HCT116 (cell line): ENCODE measurements around the gene ITPKA. TPM values are rescaled to one million over a fixed set of nuclear protein-coding genes. Genes with fewer than 3 reads are reported as not detected.

Experiments used
- ATAC-seq: fragments of 200-7000 bp; cut with Tn5 transposase; 2 replicates; pipeline ENCODE4 v1.9.1; 2020; ENCODE audit warnings: mild to moderate bottlenecking, moderate library complexity
- BruUV-seq: library from RNA; stranded (reverse); fragments of 400-500 nt; replicated peaks from 2 replicates; lab custom pipeline; 2021; lab: Mats Ljungman, UMichigan
- CTCF ChIA-PET: fragments of 300-600 bp; sonication (Branson Sonifier 250); formaldehyde crosslinking; loops from one replicate; lab custom pipeline; 2021; ENCODE audit warnings: antibody characterized with exemption; lab: Charles Lee
- POLR2A ChIA-PET: fragments of 300-600, 350-600 bp; sonication (Branson Sonifier 250); formaldehyde crosslinking; loops from one replicate; lab custom pipeline; 2021; ENCODE audit warnings: antibody characterized with exemption; lab: Charles Lee
- RAD21 ChIA-PET, 2 experiments: fragments of 300-600 bp; sonication (Branson Sonifier 250); formaldehyde crosslinking; loops; one replicate each; lab custom pipeline; 2023; ENCODE audit warnings: low total read pairs in 2 of 2; ENCODE audit not compliant: uncharacterized antibody in 2 of 2, unreplicated experiment in 2 of 2, low non-redundant PET in 1 of 2; lab: Charles Lee
- DNase-seq: peaks from one replicate; pipeline ENCODE4 v3.0.0-alpha.2; 2010; ENCODE audit warnings: low read depth, low spot score
- H2AFZ ChIP-seq: fragments of 200-600 bp; shearing (Covaris generic), sonication (generic); 2 replicates; pipeline ENCODE4 v1.6.1; 2017; ENCODE audit warnings: low read depth, mixed run types, mixed read lengths, antibody characterized with exemption, low read length; ENCODE audit not compliant: poor library complexity, severe bottlenecking
- H3K27ac ChIP-seq: 2 replicates; pipeline ENCODE4 v1.5.1; 2012; ENCODE audit warnings: low read depth, low read length
- H3K27me3 ChIP-seq: fragments of 200-600 bp; sonication (generic); 2 replicates; pipeline ENCODE4 v1.6.1; 2016; ENCODE audit warnings: mixed run types, low read length, mixed read lengths; ENCODE audit not compliant: insufficient read depth
- H3K36me3 ChIP-seq, 2 experiments: fragments of 200-500 bp in 1 of 2; fragments of 200-600 bp in 1 of 2; sonication (Bioruptor generic) in 1 of 2; sonication (generic) in 1 of 2; 2 replicates each; pipeline versions ENCODE4 v1.5.1 to v1.6.1; 2014 to 2016; ENCODE audit warnings: low read length in 2 of 2, inconsistent platforms in 1 of 2, mixed read lengths in 1 of 2, mixed run types in 1 of 2; ENCODE audit not compliant: insufficient read depth in 2 of 2, control insufficient read depth in 1 of 2
- H3K4me1 ChIP-seq, 2 experiments: fragments of 200-600 bp in 1 of 2; sonication (generic) in 1 of 2; 2 replicates each; pipeline versions ENCODE4 v1.5.1 to v1.6.1; 2012 to 2017; ENCODE audit warnings: low read length in 2 of 2, inconsistent platforms in 1 of 2, mild to moderate bottlenecking in 1 of 2, mixed read lengths in 1 of 2, mixed run types in 1 of 2, moderate library complexity in 1 of 2; ENCODE audit not compliant: insufficient read depth in 2 of 2, control insufficient read depth in 1 of 2
- H3K4me2 ChIP-seq: fragments of 200-600 bp; sonication (generic); 2 replicates; pipeline ENCODE4 v1.6.1; 2017; ENCODE audit warnings: mixed run types, low read length, mixed read lengths
- H3K4me3 ChIP-seq, 2 experiments: fragments of 200-600 bp in 1 of 2; sonication (generic) in 1 of 2; replicated peaks in 1 of 2; 2 replicates each; pipeline ENCODE4 v1.5.1; 2011 to 2016; ENCODE audit warnings: low read length in 2 of 2, control low read depth in 1 of 2, low read depth in 1 of 2, mild to moderate bottlenecking in 1 of 2, mixed read lengths in 1 of 2, mixed run types in 1 of 2
- H3K79me2 ChIP-seq: fragments of 200-600 bp; sonication (generic); 2 replicates; pipeline ENCODE4 v1.6.1; 2017; ENCODE audit warnings: mild to moderate bottlenecking, mixed run types, low read length, moderate library complexity, mixed read lengths; ENCODE audit not compliant: insufficient read depth
- H3K9ac ChIP-seq: fragments of 200-600 bp; sonication (generic); 2 replicates; pipeline ENCODE4 v1.6.1; 2016; ENCODE audit warnings: low read length, mixed read lengths
- H3K9me2 ChIP-seq: fragments of 200-600 bp; sonication (generic), shearing (Covaris generic); 2 replicates; pipeline ENCODE4 v1.6.1; 2017; ENCODE audit warnings: mixed run types, mild to moderate bottlenecking, moderate library complexity; ENCODE audit not compliant: insufficient read depth
- H3K9me3 ChIP-seq, 2 experiments: fragments of 200-500 bp in 1 of 2; fragments of 200-600 bp in 1 of 2; sonication (Bioruptor generic) in 1 of 2; sonication (generic) in 1 of 2; 2 replicates each; pipeline ENCODE4 v1.6.1; 2014 to 2017; ENCODE audit warnings: low read length in 2 of 2, mixed read lengths in 2 of 2, inconsistent platforms in 1 of 2, low read depth in 1 of 2, mild to moderate bottlenecking in 1 of 2, mixed run types in 1 of 2, moderate library complexity in 1 of 2; ENCODE audit not compliant: control insufficient read depth in 1 of 2, insufficient read depth in 1 of 2
- H4K20me1 ChIP-seq: fragments of 200-600 bp; sonication (generic), shearing (Covaris generic); 2 replicates; pipeline ENCODE4 v1.6.1; 2017; ENCODE audit warnings: mixed run types, mild to moderate bottlenecking, moderate library complexity; ENCODE audit not compliant: insufficient read depth
- JUND ChIP-seq: IDR thresholded peaks from 2 replicates; pipeline ENCODE4 v1.6.1; 2012
- MAX ChIP-seq: IDR thresholded peaks from 2 replicates; pipeline ENCODE4 v1.6.1; 2012
- POLR2A ChIP-seq: IDR thresholded peaks from 2 replicates; pipeline ENCODE4 v1.7.0; 2011; ENCODE audit warnings: borderline replicate concordance; ENCODE audit not compliant: insufficient read depth, insufficient read length; ENCODE audit errors: extremely low read depth
- ZBTB33 ChIP-seq: IDR thresholded peaks from 2 replicates; pipeline ENCODE4 v1.6.1; 2011; ENCODE audit warnings: mild to moderate bottlenecking, low read length, moderate library complexity; ENCODE audit not compliant: insufficient replicate concordance; ENCODE audit errors: extremely low read depth
- ZFX ChIP-seq: fragments of 450-650 bp; IDR thresholded peaks from 2 replicates; pipeline ENCODE4 v1.6.1; 2017
- intact Hi-C: fragments of 100-400 bp; cut with micrococcal nuclease; formaldehyde crosslinking; loops from 2 replicates; pipeline ENCODE4 v1.10.0; 2022
- total RNA-seq: library from RNA; stranded (reverse); gene quantifications from one replicate; pipeline ENCODE4 v1.2.1, GENCODE V29; 2021; ENCODE audit not compliant: unreplicated experiment

Gene ITPKA
- total RNA-seq, 1 experiment from 2014 or later, result 10.8 TPM

GRCh38 chr15:41512512-41512939 lies 18.9 kb downstream of the ITPKA start:
- POLR2A ChIA-PET, result no interaction called here
- RAD21 ChIA-PET, result no interaction called here

More at GRCh38 chr15:41512512-41512939, 18.9 kb downstream of the ITPKA start:
- H3K79me2 ChIP-seq, result no peaks in the 10 kb centered on the region
- intact Hi-C loops, result no loop called here
- H3K9ac ChIP-seq, result no peak overlapping the region
- no peak overlapping the region; the same call in 1 of the 2 replicates for H3K27ac ChIP-seq
- H3K27me3 ChIP-seq, result no peaks in the 10 kb centered on the region
- no peaks in the 10 kb centered on the region for H4K20me1 ChIP-seq
- TF ChIP-seq ZFX, result no peak
- TF ChIP-seq ZBTB33, result no peak
- TF ChIP-seq JUND, result no peak
- TF ChIP-seq POLR2A, result no peak
- no peak for TF ChIP-seq MAX
- peak overlapping the region; percentile 100 for H3K4me2 ChIP-seq
- CTCF ChIA-PET, result interaction anchor here (1.0 kb wide), 1 partner anchor 262 kb away, joined by 3 read pairs; the partner anchor contains the start of gene MAPKBP1
- peak overlapping the region; percentile 54 to 79 for H3K4me3 ChIP-seq
- BruUV-seq, result no TSS peak
- no peak overlapping the region for H2AFZ ChIP-seq
- H3K9me2 ChIP-seq, result no peaks in the 10 kb centered on the region
- DNase-seq, result no peak
- peaks cover 22 to 39% of the 10 kb centered on the region in 2 experiments for H3K4me1 ChIP-seq
- no peak for ATAC-seq
- no peaks in the 10 kb centered on the region for H3K9me3 ChIP-seq
- H3K36me3 ChIP-seq, result peaks cover 0 to 4% of the 10 kb centered on the region in 2 experiments; a peak in 1 of 4 replicates
